Measurements from ENCODE around the gene STARD3NL.
"Not testable (repeated sequence)": the region's sequence is repeated elsewhere in the genome, so short reads cannot be mapped to it uniquely, and the experiment has no call there.

STARD3NL gene

DNA sequence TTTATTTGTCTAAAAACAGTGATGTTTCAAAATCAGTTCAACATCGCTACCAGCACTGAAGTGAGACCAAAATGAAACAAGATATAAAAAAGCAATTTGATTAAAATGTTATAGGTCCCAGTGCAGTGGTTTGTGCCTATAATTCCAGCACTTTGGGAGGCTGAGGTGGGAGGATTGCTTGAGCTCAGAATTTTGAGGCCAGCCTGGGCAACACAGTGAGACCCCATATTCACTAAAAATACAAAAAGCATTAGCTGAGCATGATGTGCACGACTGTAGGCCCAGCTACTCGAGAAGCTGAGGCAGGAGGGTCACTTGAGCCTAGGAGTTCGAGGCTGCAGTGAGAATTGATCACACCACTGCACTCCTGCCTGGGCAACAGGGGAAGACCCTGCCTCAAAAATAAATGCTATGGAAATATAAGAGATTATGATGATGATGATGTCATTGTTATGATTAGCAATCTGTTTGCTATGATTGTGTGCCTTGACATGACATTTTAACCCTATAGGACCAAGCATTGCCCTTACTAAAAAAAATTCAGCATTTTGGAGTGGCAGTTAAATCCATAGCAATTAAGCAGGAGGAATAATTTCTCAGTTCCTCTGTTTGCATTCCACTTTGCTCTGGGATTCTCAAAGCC lies 91.8 kb downstream of the STARD3NL start:
- not testable (repeated sequence) for DNase-seq

DNA sequence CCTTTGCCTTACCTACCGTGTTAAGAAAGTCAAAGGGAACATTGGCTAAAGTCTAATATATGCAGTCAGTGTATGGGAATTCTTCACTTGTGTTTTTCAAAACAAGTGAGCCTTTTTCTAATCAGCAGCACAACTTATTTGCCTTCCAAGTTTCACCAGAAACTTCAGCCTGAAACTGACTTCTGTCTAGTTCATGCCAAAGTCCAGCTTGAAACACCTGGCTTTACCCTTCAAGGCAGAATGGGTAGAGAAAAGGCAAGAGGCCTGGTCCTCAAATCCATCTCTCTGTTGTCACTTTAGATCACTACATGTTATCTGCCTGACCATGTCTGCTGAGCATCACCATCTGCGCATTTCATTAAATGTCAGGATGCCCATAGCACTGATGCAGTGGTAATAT lies 92.4 kb downstream of the STARD3NL start:
- not testable (repeated sequence) for DNase-seq

DNA sequence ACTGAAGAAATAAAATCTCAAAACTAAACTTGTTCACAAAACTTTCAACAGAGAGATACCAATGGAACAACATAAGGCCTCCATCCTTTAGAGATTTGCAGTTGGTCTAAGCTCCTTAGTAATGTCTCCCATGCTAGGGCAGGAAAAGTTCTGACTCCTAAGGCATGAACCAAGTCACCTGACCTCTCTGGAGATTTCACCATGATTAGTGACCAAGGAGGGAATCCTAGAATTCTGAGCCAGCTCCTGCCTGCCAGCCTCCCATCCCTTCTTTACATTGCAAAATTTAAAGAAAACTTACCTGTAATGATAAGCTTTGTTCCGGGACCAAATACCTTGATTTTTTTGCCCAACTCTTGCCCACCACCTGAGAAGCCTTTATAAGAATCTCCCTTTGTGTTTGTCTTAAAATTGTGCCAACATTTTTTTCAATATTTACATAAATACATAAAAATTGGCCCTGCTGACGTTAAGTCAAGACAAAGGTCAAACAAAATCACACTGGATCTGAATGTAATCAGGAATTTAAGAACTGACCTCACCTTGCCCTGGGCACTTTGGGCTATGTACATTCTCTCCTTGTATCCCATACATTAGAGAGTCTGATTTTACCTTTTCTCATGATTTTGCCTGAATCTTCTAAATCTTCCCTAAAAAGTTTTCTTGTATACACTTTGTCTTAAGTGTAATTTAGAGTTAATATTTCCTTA lies 95.4 kb downstream of the STARD3NL start, which contains the start of gene TARP:
TARP (minus strand) TSS at position 351 of the 710 bp plus-strand sequence.
- DNase-seq: no peak

DNA sequence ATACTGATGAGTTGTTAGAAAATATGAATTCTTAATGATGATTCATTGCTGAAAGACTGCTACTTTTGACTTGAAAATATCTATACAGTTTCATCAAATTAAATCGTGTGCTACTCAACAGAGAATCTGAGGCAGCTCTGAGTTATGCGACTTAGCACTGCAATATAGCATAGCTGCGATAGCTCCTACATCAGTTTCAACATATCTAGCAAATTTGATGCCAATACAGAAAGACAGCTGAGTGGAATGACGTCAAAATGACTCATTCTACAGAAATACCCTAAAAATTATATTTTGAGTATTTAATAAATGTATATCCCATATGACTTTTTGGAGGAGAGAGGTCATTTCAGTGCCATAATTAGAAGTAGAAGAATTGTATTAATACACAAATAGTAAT lies 96.4 kb downstream of the STARD3NL start:
- DNase-seq: no peak

DNA sequence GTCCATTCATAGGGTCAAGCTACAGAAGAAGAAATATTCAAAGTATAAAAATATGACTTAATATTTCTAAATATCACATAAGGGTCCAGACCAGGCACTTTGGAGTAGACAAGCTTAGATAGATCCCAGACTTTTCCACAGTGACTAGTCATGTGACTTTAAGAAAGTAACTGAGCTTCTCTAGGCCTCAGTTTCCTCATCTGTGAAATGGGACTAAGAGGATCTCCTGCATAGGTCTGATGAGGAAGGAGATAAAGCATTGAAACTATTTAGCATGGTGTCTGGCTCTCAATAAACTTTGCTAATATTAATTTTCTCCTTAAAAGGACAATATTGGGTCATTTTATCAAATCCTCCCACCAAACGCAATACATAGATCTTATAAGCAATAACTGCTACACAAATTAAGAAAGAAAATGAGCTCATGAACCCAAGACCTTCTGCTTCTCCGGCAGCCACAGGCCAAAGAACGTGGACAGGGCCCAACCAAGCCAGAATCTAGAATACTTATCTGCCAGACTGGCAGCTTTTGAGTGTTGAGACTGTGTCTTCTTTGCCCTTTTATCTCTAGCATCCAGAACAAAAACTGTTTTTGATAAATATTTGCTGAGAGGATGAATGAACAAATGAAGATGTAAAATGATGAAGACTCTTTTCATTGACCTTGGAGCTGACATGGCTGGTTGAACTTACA lies 97.0 kb downstream of the STARD3NL start:
- no peak for DNase-seq

DNA sequence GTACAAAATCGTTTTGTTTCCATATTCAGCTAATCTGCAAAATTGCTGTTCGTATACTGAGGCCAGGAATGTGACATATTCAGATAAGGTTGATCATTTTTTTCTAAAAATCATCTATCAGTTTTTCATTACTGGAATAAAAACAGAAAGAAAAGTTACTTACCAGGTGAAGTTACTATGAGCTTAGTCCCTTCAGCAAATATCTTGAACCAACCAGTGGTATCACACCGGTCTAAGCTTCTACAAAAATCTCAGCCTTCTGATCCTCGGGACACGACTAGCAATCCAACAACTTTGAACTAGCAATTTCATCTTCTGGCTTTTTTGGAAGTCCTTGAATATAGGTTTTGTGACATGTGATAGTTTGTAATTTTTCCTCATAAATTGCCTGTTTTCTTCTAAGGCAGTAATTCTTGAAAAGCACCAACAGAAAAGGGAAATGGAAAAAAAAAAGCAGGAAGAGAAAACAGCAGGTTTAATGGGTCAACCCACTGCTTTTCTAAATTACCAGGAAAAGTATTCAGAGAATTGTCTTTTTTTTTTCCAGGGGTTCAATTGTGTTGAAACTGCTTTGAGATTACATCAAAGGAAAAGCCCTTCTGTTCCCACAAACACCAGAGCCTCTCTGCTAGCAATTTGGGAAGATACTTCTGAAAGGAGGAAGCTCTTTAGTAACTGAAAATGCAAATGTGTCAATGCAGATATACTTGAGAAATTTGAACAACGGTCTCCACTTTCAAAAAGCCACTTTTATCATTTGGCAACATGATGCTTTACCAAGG lies 98.2 kb downstream of the STARD3NL start:
- DNase-seq: no peak

DNA sequence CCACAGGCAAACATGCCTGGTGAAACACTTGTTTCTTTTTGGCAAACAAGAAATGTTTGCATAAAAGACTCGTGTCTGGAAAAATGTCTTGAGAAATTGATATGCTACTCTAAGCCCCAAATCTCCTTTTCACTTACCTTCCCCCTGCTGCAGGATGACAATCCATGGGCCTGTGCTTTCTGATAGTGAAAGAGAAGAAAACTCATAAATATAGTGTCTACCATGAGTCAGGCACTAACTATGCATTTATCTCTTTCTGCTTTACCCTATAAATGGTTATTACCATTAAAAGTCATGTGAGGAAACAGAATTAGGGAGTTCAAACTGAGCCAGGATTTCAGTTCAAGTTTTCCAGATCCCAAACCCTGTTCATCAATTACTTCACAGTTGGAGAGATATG lies 102.0 kb downstream of the STARD3NL start:
- DNase-seq: no peak
